A549 (cell line): Measurements from ENCODE around the gene SPRTN.

ENCODE experiments used
- CEBPB ChIP-seq, 2 experiments: fragments of >200 bp in 1 of 2; sonication (Bioruptor Twin) in 1 of 2; formaldehyde crosslinking in 1 of 2; IDR thresholded peaks; 2 replicates each; pipeline ENCODE4 v1.6.1; 2012 to 2016
- HOXA7 ChIP-seq: fragments of 250-450 bp; sonication (Bioruptor Pico); IDR thresholded peaks from 2 replicates; pipeline ENCODE4 v1.5.0; 2020; ENCODE audit warnings: mild to moderate bottlenecking, moderate library complexity
- TF ChIP-seq, protein P1 (sequence below): IDR thresholded peaks from 2 replicates; pipeline ENCODE4 v1.6.1; 2012

DNA sequence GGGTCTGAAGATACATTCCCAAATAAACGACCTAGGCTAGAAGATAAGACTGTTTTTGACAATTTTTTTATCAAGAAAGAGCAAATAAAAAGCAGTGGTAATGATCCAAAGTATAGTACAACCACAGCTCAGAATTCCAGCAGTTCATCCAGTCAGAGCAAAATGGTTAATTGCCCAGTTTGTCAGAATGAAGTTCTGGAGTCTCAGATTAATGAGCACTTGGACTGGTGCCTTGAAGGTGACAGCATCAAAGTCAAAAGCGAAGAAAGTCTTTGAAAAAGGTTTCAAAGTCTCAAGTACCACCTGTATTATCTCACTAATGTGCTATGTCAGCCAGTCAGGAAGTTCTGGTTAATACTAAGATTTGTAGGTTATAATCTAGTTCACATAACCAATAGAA is 15.0 kb downstream of the SPRTN start:
- TF ChIP-seq HOXA7 (no peak), CEBPB (IDR thresholded peaks at IDR 0.05) (no peak)
- TF ChIP-seq, protein P1, sequence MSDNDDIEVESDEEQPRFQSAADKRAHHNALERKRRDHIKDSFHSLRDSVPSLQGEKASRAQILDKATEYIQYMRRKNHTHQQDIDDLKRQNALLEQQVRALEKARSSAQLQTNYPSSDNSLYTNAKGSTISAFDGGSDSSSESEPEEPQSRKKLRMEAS, result no peak
